ENCODE measurements around the gene SKAP1.

Gene SKAP1

DNA sequence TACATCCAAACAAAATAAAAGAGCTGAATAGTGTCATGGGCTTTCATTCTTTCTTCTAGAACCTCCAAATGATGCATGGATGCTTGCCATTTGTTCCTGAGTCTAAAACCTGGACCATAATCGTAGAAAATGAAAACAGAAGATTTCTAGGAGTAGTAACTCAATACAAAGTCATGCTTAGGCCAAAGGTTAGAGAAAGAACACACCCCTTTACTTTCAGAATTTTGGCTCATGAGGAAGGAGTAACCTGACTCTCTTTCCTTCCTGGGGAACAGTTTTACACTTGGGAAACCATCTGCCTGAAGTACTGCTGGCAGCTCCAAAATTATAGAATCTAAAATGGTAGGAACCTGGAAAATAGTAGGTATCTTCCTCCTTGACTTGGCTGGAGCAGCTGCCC lies 185.2 kb downstream of the SKAP1 start:
- DNase-seq (ENCODE audit: low spot score): no peak

DNA sequence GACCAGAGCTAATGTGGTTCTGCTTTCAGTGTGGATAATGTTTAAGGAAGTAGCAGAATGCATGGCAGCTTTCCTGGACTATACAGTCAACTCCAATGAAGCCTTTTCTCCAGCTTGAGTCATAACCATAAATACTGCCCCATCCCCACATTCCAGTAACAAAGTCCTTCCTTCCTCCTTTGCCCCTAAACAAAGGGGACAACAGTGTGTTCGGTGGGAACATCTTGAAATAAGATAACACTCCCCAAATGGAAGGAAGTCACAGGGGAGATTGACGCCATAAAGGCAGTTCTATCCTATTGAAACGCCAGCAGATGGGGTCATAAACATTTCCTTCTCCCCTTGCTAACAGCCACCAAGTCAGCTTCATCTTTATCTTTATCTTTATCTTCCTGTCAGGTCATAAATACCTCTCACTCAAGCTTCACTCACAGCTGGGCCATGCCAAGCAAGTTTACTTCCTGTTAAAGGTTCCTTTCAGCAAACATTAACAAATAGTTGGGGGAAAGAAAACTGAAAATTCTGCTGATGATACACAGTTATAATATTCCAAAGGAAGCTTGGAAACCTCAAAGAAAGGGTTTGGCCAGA lies 185.8 kb downstream of the SKAP1 start:
- DNase-seq (ENCODE audit: low spot score): peak; percentile 11

GRCh38 chr17:48241770-48242497 lies 188.1 kb downstream of the SKAP1 start:
- DNase-seq (ENCODE audit: low spot score): no peak

- peak; percentile 70 for DNase-seq (ENCODE audit: low spot score)
These were observed 188.9 kb downstream of the SKAP1 start for GRCh38 chr17:48241131-48241591.

DNA sequence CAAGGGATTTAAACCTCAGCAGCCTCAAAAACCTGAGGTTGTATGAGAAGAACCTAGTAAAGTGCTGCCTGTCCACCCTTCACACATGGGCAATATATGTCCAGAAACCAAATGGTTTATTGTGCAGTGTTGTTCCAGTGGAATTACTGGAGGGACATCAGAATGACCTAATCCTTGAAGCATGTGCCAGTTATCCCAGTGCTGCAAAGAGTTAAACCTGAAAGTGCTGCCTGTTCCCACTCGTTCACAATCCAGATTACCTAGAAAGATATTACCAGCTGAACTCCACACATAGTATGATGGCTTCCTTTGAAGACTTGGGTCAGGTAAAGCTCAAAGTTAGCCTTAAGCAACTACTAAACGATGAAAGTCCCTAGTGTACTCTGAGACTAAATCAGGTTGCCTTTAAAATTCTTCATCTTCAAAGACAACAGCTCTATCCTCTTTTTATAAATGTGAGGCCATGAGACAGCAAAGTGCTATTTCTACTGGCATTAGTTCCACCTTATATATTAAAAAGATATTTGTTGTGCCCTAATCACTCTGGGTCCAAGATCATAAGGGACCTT lies 189.4 kb downstream of the SKAP1 start:
- DNase-seq (ENCODE audit: low spot score): no peak

DNA sequence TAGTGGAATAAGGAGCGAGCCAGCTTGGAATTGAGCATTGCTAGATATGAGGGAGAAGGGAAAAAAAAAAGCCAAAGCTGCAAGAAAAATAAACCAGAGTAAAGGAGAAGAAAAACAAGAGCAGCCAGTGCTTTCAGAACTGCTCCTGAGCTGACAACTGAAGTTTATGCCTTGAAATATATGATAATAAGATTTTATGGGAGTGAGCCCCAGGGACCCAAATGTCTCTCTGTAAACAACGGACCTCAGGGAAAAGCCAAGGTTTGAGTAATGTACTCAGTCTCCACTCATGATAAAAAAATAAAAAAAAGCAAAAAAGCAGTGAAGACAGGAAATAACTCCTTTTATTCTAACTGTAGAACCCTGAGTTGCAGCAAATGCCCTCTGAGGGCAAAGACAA lies 189.9 kb downstream of the SKAP1 start:
- DNase-seq (ENCODE audit: low spot score): no peak

- DNase-seq (ENCODE audit: low spot score): no peak
These were observed 190.4 kb downstream of the SKAP1 start for GRCh38 chr17:48239603-48239995.

DNA sequence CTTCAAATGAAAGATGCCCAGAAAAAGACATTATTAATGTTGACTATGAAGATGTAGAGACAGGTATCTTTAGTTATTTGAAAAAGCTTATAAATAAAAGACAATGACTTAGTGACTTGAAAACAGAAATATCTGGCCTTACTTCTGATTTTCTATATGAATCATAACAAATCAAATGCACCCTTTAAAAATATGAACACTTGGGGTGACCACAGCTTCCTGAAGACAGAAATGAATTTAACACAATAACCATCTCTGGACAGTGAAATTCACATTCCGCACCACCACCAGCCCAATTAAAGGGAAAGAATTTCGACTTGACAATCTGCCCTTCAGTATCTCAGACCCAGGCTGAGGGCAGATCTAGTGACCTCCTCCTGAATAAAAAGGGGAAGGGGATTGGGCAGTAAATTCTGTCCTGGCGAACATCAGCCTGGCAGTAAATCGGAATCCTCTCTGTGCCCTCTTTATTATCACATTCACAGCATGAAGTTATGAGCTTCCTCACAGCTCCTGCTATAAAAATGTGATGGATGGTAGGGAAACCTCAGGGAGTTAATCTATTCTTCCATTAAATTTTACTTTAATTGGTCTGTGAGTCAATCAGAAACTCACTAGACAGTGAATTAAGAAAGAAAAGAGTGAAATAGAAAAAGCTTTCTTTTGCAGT lies 190.9 kb downstream of the SKAP1 start:
- no peak for DNase-seq (ENCODE audit: low spot score)

DNA sequence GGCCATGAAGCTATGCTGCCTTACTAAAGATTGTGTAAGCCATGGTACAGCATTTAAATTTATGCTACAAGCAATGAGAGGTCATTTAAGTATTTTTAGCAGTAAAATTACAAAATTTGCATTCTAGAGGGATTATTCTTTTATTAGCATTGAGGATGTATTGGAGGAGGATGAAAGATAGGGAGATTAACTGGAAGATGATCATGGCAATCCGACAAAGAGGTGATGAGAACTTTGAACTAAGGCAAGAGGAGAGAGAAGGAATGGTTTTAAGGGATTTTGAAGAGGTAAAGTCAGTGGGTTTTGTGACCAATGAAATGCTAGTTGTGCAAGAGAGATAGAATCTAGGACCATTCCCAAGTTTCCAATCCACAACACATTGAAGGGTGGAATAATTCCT lies 192.6 kb downstream of the SKAP1 start:
- DNase-seq (ENCODE audit: low spot score): no peak

DNA sequence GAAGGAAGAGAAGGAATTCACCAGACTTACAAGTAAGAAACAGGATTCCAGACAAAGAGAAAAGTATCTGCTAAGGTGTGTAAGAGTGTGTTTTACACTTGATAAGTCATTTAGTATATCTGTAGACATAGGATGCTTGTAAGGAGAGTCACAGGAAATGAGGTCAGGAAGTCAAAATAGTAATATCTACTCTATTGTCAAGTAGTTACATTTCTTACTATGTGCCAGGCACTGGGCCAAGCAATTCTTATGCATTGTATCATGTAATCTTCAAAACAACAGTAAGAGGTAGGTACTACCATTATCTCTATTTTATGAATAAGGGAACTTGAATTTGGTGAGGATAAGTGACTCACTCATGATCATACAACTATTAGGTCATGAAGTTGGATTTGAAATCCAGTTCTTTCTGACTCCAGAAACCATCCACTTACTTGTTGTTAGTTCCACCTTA lies 193.3 kb downstream of the SKAP1 start:
- no peak for DNase-seq (ENCODE audit: low spot score)

DNA sequence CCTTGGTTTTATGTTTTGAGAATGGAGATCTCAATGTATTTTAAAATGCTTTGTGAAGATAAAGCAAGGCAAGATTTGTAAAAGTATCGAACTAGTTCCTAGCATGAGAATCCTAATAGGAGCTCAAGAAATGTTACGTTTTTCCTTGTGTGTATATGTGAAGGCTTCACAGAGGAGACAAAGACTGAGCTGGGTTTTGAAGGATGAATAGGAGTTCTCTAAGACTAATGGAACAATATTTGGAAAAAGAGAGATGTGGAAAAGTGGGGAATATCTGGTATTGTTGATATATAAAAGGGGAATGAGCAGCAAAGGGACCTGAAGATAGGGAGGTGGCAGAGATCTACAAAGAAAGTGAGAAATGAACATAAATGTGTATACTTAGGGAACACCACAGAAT lies 195.1 kb downstream of the SKAP1 start:
- DNase-seq (ENCODE audit: low spot score): no peak

GRCh38 chr17:48231995-48232959 lies 197.7 kb downstream of the SKAP1 start:
- no peak for DNase-seq (ENCODE audit: low spot score)

- no peak for DNase-seq (ENCODE audit: low spot score)
These were observed 200.1 kb downstream of the SKAP1 start for GRCh38 chr17:48229936-48230335.

- no peak for DNase-seq (ENCODE audit: low spot score)
These were observed 201.3 kb downstream of the SKAP1 start for GRCh38 chr17:48228720-48229119.

GRCh38 chr17:48225725-48226567 lies 204.1 kb downstream of the SKAP1 start:
- DNase-seq (ENCODE audit: low spot score): no peak

- DNase-seq (ENCODE audit: low spot score): no peak
These were observed 206.1 kb downstream of the SKAP1 start for GRCh38 chr17:48223945-48224344.

GRCh38 chr17:48219617-48220016 lies 210.4 kb downstream of the SKAP1 start:
- DNase-seq (ENCODE audit: low spot score): no peak

DNA sequence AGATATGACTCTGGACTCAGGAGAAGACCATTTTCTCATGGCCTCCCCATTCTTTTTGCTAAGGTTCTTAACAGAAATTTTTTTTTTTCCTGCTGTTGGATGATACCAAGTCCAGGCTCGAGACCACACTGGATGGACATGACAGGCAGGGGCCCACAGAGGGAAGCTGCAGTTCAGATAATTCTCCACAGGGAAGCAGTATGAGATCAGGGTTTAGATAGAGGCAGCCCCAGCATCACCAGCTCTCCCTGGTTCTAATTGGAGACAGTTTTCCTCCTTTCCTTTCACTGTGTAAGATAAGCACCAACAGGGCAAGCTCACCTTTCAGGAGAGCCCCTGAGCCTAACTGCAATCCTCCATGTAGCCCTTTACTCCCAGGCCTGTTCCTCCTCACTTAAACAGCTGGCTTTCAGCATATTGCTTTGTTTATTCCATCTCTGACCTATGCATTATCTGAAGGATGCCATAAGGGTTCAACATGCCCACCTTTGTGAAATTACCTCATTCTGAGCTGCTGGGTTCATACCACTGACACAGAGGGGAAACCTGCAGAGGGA lies 214.4 kb downstream of the SKAP1 start:
- peak; percentile 56 for DNase-seq (ENCODE audit: low spot score)

GRCh38 chr17:48213797-48214196 lies 216.2 kb downstream of the SKAP1 start:
- DNase-seq (ENCODE audit: low spot score): no peak

DNA sequence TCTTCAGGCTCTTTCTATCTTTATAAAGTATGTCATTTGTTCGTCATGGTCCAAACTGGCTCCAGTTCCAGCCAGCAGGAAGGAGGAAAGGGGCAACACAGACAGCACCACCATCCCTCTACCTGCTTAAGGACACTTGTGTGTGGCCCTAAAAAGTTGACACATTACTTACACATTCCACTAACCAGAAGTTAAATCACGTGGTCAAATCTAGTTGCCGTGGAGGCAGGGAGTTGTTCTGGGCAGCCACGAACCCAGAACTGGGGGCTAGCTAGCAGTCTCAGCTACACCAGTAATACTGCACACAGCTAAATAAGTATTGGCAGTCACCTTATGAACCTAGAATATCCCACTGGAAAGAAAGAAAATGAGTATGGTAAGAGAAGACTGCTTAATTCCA lies 218.2 kb downstream of the SKAP1 start:
- DNase-seq (ENCODE audit: low spot score): no peak
